Fibroblast of peridontal ligament (primary cell): ENCODE measurements around the gene FAM222A.

Experiments
- DNase-seq: peaks from one replicate; pipeline ENCODE4 v3.0.0-alpha.2; 2010; ENCODE audit errors: extremely low read depth

Gene FAM222A

GRCh38 chr12:109759595-109759994, 46.0 kb downstream of the FAM222A start:
- no peak for DNase-seq

DNA sequence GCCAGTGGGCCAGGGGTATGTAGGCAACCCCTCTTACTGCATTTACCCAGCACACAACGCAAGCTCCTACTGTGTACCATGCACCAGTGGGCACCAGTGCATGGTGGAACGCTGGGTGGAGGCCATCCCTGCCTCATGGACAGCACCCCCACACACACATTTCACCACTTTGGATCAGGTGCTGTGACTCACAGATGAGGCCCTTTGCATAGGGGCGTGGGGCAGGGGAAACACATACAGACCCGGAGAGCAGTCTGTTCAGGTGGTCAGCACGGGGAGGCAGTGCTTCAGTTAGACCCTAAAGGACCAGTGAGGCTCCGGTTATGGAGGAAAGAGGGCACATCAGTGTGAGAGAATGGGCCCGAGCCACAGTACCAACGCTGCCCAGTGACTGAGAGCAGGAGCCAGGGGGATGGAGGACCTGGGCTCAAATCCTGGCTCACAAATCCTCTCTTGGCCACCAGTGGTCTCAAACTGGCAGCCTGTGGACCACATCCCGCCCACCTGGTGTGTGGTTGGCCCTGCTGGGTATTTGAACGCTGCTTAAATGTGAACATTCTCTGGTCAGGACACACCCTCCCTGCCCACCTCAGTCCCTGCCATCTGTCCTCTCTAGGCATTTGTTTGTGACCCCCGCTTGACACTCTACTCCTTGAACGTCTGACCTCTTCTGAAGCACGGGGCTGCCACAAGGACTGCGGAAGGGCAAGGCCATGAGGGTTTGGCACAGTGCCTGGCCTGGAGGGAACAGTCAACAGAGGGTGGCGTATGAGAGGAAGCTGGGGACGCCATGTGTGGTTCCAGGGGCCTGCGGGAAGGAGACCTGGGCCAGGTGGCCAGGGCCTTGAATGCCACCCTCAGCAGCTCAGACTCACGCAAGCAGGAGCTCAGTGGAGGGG, 46.7 kb downstream of the FAM222A start:
- DNase-seq = no peak

- DNase-seq = no peak
Observed at GRCh38 chr12:109760930-109761921, 47.6 kb downstream of the FAM222A start.

DNA sequence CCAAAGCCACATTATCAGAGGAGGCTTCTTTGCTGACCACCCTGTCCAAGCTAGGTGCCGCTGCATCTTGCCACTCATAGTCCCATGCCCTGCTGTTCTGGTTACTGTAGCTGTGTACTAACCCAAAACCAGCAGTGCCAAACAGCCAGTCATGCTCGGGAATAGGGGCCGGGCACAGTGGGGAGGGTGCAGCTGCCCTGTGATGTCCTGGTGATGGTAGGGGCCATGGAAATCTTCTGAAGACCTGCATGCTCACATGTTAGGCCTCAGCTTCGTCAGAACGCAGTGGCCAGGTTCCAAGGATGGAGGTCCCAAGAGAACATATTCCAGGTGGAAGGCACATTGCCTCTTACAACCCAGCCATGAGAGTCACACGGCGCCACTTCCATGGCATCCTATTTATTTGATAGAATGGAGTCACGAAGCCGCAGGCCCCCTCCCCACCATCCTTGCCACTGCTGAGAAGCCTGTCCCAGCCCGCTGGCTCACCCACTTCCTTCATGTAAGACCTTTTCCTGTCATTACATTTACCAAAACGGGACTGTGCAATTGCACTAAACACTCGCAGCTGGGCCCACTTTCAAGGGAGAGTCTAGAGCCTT, 48.5 kb downstream of the FAM222A start:
- no peak for DNase-seq

DNA sequence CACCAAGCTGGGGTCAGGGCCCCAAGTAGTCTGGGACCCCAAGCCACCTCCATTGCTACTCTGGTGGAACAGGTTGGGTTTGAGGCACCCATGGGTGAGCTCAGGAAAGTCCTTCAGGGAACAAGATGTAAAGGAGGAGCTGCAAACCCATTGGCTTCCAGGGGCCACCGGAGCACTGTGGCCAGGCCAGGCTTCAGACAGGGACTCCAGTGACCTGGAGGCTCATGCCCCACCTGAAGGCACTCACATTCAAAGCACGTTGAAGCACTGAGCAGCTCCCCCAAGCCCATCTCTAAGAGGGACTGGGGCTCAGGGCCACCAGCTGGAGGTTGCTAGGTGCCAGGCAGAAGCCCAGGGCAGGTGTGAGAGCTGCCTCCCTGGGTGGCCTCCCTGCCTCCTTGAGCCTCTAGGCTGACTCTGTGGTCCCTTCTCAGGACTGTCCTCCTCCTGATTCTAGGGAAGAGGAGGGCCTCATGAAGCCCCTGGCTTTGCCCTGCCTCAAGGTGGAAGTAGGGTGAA, 49.1 kb downstream of the FAM222A start:
- DNase-seq = no peak

- peak; percentile 32 for DNase-seq
Observed at GRCh38 chr12:109763201-109763841, 49.7 kb downstream of the FAM222A start.

DNA sequence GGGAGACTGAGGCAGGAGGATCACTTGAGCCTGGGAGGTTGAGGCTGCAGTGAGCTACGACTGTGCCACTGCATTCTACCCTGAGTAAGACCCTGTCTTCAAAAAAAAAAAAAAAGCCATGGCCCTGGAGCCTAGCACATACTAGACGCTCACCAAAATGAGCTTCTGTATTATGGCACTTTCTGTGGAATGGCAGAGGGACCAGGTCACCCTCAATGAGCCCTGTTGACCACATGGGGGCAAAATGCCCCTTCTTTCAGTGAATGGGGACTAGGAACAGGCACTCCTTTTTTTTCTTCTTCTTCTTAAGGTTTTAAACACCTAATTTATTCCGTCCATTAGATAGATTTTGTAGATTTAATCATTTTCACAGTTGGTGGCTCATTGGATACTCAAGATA, 50.5 kb downstream of the FAM222A start:
- no peak for DNase-seq

- DNase-seq = no peak
Observed at GRCh38 chr12:109764776-109765445, 51.3 kb downstream of the FAM222A start.

DNA sequence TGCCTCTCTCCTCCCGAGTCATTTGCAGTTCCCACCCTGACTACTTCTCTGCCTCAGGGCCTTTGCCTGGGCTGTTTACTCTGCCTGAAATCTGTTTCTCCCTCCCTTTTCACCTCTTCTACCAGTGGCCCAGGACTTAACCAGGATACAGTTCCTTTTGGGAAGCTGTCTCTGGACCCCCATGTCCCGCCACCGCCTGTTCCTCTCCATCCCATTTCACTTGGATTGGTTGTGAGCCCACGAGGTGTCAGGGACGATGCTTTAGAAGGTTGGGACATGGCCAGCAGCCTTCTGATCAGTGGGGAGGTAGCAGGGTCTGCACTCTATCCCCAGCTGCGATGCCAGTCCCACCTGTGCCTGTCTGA, 51.8 kb downstream of the FAM222A start:
- DNase-seq = no peak

GRCh38 chr12:109766251-109766778, 52.7 kb downstream of the FAM222A start:
- no peak for DNase-seq

- no peak for DNase-seq
Observed at GRCh38 chr12:109767456-109767855, 53.8 kb downstream of the FAM222A start.

DNA sequence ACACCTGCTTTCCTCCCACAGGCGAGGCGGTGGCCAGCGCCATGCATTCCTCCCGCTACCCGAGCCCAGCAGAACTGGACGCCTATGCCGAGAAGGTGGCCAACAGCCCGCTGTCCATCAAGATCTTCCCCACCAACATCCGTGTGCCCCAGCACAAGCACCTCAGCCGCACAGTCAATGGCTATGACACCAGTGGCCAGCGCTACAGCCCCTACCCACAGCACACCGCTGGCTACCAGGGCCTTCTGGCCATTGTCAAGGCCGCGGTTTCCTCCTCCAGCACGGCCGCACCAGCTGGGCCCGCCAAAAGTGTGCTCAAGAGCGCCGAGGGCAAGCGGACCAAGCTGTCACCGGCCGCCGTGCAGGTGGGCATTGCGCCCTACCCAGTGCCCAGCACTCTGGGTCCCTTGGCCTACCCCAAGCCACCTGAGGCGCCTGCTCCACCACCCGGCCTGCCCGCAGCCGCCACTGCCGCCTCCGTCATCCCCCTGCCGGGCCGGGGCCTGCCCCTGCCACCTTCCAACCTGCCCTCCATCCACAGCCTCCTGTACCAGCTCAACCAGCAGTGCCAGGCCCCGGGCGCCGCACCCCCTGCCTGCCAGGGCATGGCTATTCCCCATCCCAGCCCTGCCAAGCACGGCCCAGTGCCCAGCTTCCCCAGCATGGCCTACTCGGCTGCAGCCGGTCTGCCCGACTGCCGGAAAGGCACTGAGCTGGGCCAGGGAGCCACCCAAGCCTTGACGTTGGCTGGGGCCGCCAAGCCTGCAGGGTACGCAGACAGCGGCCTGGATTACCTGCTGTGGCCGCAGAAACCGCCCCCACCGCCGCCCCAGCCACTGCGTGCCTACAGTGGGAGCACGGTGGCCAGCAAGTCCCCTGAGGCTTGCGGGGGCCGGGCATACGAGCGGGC, 54.6 kb downstream of the FAM222A start:
- no peak for DNase-seq

DNA sequence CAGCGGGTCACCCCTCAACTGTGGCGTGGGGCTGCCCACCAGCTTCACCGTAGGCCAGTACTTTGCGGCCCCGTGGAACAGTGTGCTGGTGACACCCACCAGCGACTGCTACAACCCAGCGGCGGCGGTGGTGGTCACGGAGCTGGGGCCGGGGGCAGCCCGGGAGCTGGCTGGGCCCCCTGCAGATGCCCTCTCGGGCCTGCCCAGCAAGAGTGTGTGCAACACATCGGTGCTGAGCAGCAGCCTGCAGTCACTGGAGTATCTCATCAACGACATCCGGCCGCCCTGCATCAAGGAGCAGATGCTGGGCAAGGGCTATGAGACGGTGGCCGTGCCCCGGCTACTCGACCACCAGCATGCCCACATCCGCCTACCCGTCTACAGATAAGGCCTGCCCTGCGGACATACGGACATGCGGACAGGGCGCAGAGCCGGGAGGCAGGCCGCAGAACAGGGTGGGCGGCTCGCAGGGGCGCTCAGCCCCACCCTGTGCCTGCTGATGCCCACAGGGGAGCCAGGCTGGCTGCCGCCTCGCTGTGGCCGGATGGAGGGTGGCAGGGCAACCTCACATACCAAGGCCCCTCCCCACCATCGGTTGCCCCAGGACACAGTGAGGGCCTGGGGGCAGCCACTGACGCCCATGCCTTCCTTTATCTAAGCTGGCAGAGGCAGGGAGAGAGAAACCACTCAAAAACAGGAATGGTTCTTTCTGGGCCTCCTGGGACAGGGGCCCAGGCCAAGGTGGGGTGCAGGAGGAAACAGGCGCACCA, 55.5 kb downstream of the FAM222A start:
- DNase-seq = no peak

- peak; percentile 12 for DNase-seq
Observed at GRCh38 chr12:109770104-109770860, 56.7 kb downstream of the FAM222A start.

GRCh38 chr12:109770861-109771670, 57.4 kb downstream of the FAM222A start:
- no peak for DNase-seq

- DNase-seq = no peak
Observed at GRCh38 chr12:109771746-109772621, 58.4 kb downstream of the FAM222A start.
